ENCODE results near the gene CFAP20DC. TPM values are rescaled to one million over a fixed set of nuclear protein-coding genes. Genes with fewer than 3 reads are reported as not detected.

The CFAP20DC gene
- total and polyA plus RNA-seq, 2 of the 8 experiments (the other 6 are each of a cell fraction or from before 2014, with no cell fraction given) = 2.2 to 2.8 TPM

DNA sequence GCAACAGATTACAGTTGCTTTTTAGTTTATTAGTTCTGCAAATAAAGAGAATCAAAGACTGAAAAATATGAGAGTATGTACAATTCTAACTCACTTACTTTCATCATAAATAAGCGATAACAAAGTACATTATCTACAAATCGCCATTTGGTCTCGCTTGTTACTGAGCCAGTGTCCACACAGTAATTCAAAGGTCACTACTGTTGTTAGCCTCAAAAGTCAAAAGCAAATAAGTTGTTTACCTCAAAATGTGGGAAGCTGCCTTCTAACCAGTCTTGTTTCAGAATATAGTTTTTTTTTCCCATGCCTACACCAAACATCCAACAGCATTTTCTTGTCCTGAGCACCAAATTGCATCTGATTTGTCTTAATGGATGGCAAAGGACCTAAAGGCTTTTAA, 255.9 kb downstream of the CFAP20DC start:
- no peak overlapping the region for H3K4me3 ChIP-seq (ENCODE audit: extremely low read depth in 1 of 4, insufficient read depth in 2 of 4, low read depth in 3 of 4, low read length in 4 of 4)
- H4K8ac ChIP-seq (ENCODE audit: extremely low read depth, insufficient read depth, low read length) = no peak overlapping the region
- H2BK20ac ChIP-seq (ENCODE audit: low read length) = no peak overlapping the region
- no peaks in the 10 kb centered on the region for H3K23me2 ChIP-seq (ENCODE audit: low read depth, low read length)
- no peaks in the 10 kb centered on the region for H3K9me3 ChIP-seq (ENCODE audit: insufficient read depth in 2 of 2, low read depth in 1 of 2, low read length in 1 of 2)
- FAIRE-seq (no peak), DNase-seq (ENCODE audit: low read depth in 1 of 2, low spot score in 2 of 2) (no peak)
- H2BK15ac ChIP-seq (ENCODE audit: low read length) = no peak overlapping the region
- H3K4me1 ChIP-seq (replicated peaks in 1 of 4; ENCODE audit: control insufficient read depth in 3 of 4, insufficient read depth in 4 of 4, low read length in 3 of 4) = peaks cover 0 to 3% (median 0%) of the 10 kb centered on the region in 4 experiments; a peak in 3 of 7 replicates
- no peak overlapping the region for H4K5ac ChIP-seq (ENCODE audit: insufficient read length, low read depth, low read length)
- H2AFZ ChIP-seq (ENCODE audit: low read length) = no peak overlapping the region
- ChIA-PET POLR2A (ENCODE audit: partially characterized antibody) (no interaction called here), CTCF (ENCODE audit: partially characterized antibody) (no interaction called here)
- no peaks in the 10 kb centered on the region for H3K79me1 ChIP-seq (ENCODE audit: low read depth, low read length)
- no peak overlapping the region for H3K9ac ChIP-seq (replicated peaks in 1 of 4; ENCODE audit: extremely low read depth in 1 of 4, low read depth in 3 of 4, low read length in 3 of 4)
- H3K79me2 ChIP-seq (ENCODE audit: control insufficient read depth in 1 of 2, insufficient read depth in 2 of 2, low read length in 2 of 2) = no peaks in the 10 kb centered on the region
- H3K18ac ChIP-seq (ENCODE audit: extremely low read depth, low read length) = no peak overlapping the region
- H3K4me2 ChIP-seq (ENCODE audit: insufficient read depth in 1 of 2, low read depth in 2 of 2, low read length in 2 of 2) = no peak overlapping the region
- H2BK5ac ChIP-seq (ENCODE audit: low read depth, low read length) = no peak overlapping the region
- no peak overlapping the region for H3K27ac ChIP-seq (ENCODE audit: low read depth, low read length)
- no peak overlapping the region for H2BK12ac ChIP-seq (ENCODE audit: low read depth, low read length)
- 86% methylated on average over 3 of the region's 3 CpGs; no CpG with 5 or more reads in 1 of the 2 experiments for WGBS, 2 experiments (ENCODE audit: extremely low coverage in 1 of 2, insufficient coverage in 1 of 2, insufficient read length in 1 of 2, insufficient replicate concordance in 2 of 2, low coverage in 1 of 2, low lambda C conversion rate in 2 of 2, missing lambda C conversion rate in 1 of 2)
- no peak overlapping the region for H3K14ac ChIP-seq (ENCODE audit: insufficient read length)
- no peaks in the 10 kb centered on the region for H4K20me1 ChIP-seq (replicated peaks in 1 of 2; ENCODE audit: control insufficient read depth in 1 of 2, insufficient read depth in 2 of 2, low read length in 2 of 2)
- no peaks in the 10 kb centered on the region; a peak in 1 of 8 replicates for H3K36me3 ChIP-seq (ENCODE audit: control insufficient read depth in 2 of 4, insufficient read depth in 4 of 4, low read length in 3 of 4)
- no peak overlapping the region for H2AK5ac ChIP-seq (ENCODE audit: low read depth, low read length)
- H3K4ac ChIP-seq (replicated peaks; ENCODE audit: insufficient read length, low read depth, low read length) = no peak overlapping the region
- H3K56ac ChIP-seq (replicated peaks; ENCODE audit: insufficient read length, low read depth, low read length) = no peak overlapping the region
- no peaks in the 10 kb centered on the region for H3K27me3 ChIP-seq (replicated peaks in 1 of 4; ENCODE audit: control insufficient read depth in 3 of 4, extremely low read depth in 1 of 4, insufficient read depth in 3 of 4, low read length in 3 of 4)
- H3K23ac ChIP-seq (ENCODE audit: insufficient read length) = no peak overlapping the region
- no peak overlapping the region for H4K91ac ChIP-seq (replicated peaks; ENCODE audit: insufficient read length, low read length)
- no peak overlapping the region for H2BK120ac ChIP-seq (replicated peaks; ENCODE audit: low read depth, low read length)
- TF ChIP-seq BRCA1 (IDR thresholded peaks at IDR 0.05; ENCODE audit: low read depth, low read length) (no peak), SIX5 (IDR thresholded peaks at IDR 0.05; ENCODE audit: low read depth, low read length) (no peak), GABPA (IDR thresholded peaks at IDR 0.05; ENCODE audit: borderline replicate concordance, insufficient read depth, low read length) (no peak), ZNF274 (IDR thresholded peaks at IDR 0.05; ENCODE audit: borderline replicate concordance, extremely low read depth, low read length) (no peak)
- TF ChIP-seq, protein P1, sequence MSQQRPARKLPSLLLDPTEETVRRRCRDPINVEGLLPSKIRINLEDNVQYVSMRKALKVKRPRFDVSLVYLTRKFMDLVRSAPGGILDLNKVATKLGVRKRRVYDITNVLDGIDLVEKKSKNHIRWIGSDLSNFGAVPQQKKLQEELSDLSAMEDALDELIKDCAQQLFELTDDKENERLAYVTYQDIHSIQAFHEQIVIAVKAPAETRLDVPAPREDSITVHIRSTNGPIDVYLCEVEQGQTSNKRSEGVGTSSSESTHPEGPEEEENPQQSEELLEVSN (IDR thresholded peaks at IDR 0.05) = no peak

Data from H1 (cell line).